CD4-positive, alpha-beta memory T cell (primary cell): Measurements from ENCODE around the gene CHD6. TPM values are rescaled to one million over a fixed set of nuclear protein-coding genes. Genes with fewer than 3 reads are reported as not detected.
A peak's percentile ranks its signal among the peaks of the same experiment; 100 is the strongest.

Experiments
- CTCF ChIA-PET: fragments of 350-600 bp; sonication (Branson Sonifier 250); formaldehyde crosslinking; loops from one replicate; lab custom pipeline; 2021; ENCODE audit warnings: inconsistent platforms; ENCODE audit not compliant: partially characterized antibody; lab: Charles Lee
- POLR2A ChIA-PET: fragments of 350-600 bp; sonication (Branson Sonifier 250); formaldehyde crosslinking; loops from one replicate; lab custom pipeline; 2021; ENCODE audit not compliant: partially characterized antibody; lab: Charles Lee
- DNase-seq, 5 donors: peaks; one replicate each; pipeline versions ENCODE4 v3.0.0 to v3.0.0-alpha.2; 2020 to 2022; ENCODE audit warnings: mixed read lengths in 1 of 5
- H3K27ac ChIP-seq: one replicate; pipeline ENCODE4 v1.7.0; 2013; ENCODE audit warnings: low read depth, low read length
- H3K27me3 ChIP-seq: 2 replicates; pipeline ENCODE4 v1.7.0; 2013; ENCODE audit warnings: mild to moderate bottlenecking, low read length, moderate library complexity; ENCODE audit not compliant: insufficient read depth
- H3K36me3 ChIP-seq: 2 replicates; pipeline ENCODE4 v1.7.0; 2013; ENCODE audit warnings: mild to moderate bottlenecking, low read length, moderate library complexity; ENCODE audit not compliant: insufficient read depth
- H3K4me1 ChIP-seq: 2 replicates; pipeline ENCODE4 v1.7.0; 2013; ENCODE audit warnings: mild to moderate bottlenecking, low read length, moderate library complexity; ENCODE audit not compliant: insufficient read depth
- H3K4me3 ChIP-seq, 2 donors: one replicate each; pipeline ENCODE4 v1.7.0; 2013; ENCODE audit warnings: low read length in 2 of 2, mild to moderate bottlenecking in 1 of 2
- H3K9me3 ChIP-seq, 2 donors: one replicate each; pipeline ENCODE4 v1.7.0; 2013; ENCODE audit warnings: low read length in 2 of 2, control low read depth in 1 of 2; ENCODE audit not compliant: control insufficient read depth in 1 of 2
- H3K27ac Mint-ChIP-seq, 7 donors: one replicate each; pipeline ENCODE4 v1.8.0; 2020 to 2021; ENCODE audit warnings: mixed read lengths in 7 of 7, mild to moderate bottlenecking in 6 of 7, inconsistent platforms in 3 of 7, moderate library complexity in 3 of 7
- H3K27me3 Mint-ChIP-seq, 2 donors: one replicate each; pipeline ENCODE4 v1.8.0; 2020 to 2021; ENCODE audit warnings: mixed read lengths in 2 of 2
- H3K36me3 Mint-ChIP-seq, 2 donors: one replicate each; pipeline ENCODE4 v1.8.0; 2020 to 2021; ENCODE audit warnings: mixed read lengths in 2 of 2, inconsistent platforms in 1 of 2, mild to moderate bottlenecking in 1 of 2
- H3K4me1 Mint-ChIP-seq, 4 donors: one replicate each; pipeline ENCODE4 v1.8.0; 2020 to 2021; ENCODE audit warnings: mixed read lengths in 4 of 4, mild to moderate bottlenecking in 1 of 4
- H3K4me3 Mint-ChIP-seq, 8 donors: one replicate each; pipeline ENCODE4 v1.8.0; 2020 to 2021; ENCODE audit warnings: mixed read lengths in 8 of 8, mild to moderate bottlenecking in 7 of 8, moderate library complexity in 6 of 8, inconsistent platforms in 3 of 8
- H3K9me3 Mint-ChIP-seq, 8 donors: one replicate each; pipeline ENCODE4 v1.8.0; 2020 to 2021; ENCODE audit warnings: mixed read lengths in 8 of 8, mild to moderate bottlenecking in 5 of 8, inconsistent platforms in 3 of 8, moderate library complexity in 1 of 8
- intact Hi-C: fragments of 100-400 bp; cut with micrococcal nuclease; formaldehyde crosslinking; loops from one replicate; pipeline ENCODE4 v1.15.1; 2023
- polyA plus RNA-seq, 2 donors: library from polyadenylated mRNA; unstranded; fragments of 300-500 nt; fragmentation: Illumina TruSeq; gene quantifications; one replicate each; pipeline ENCODE4 v1.2.3, GENCODE V29; 2021
- total RNA-seq, 2 experiments: library from RNA; stranded (reverse); gene quantifications; one replicate each; pipeline ENCODE4 v1.2.3, GENCODE V29; 2021

The CHD6 gene
- total and polyA plus RNA-seq, 4 experiments from 2014 or later: 29.2 to 96.8 (median 77.8) TPM

GRCh38 chr20:41560970-41561369 lies 57.2 kb downstream of the CHD6 start:
- Mint-ChIP-seq H3K4me3 (peak overlapping the region in 2 of 8 donors; percentile 15 to 73), H3K36me3 (peaks cover 20 to 58% of the 10 kb centered on the region in 2 donors), H3K27ac (peak overlapping the region in 2 of 7 donors; percentile 20 to 39), H3K27me3 (no peaks in the 10 kb centered on the region), H3K4me1 (peaks cover 63 to 78% (median 70%) of the 10 kb centered on the region in 4 donors), H3K9me3 (peaks cover 0 to 18% (median 8%) of the 10 kb centered on the region in 8 donors)
- CTCF ChIA-PET: no interaction called here
- no peak overlapping the region for H3K4me3 ChIP-seq
- H3K36me3 ChIP-seq: no peaks in the 10 kb centered on the region
- no peak for DNase-seq
- intact Hi-C loops: no loop called here
- no peaks in the 10 kb centered on the region for H3K9me3 ChIP-seq
- peaks cover 45% of the 10 kb centered on the region for H3K4me1 ChIP-seq
- no peaks in the 10 kb centered on the region for H3K27me3 ChIP-seq
- no peak overlapping the region for H3K27ac ChIP-seq
- POLR2A ChIA-PET: no interaction called here

GRCh38 chr20:41559658-41560057 lies 58.5 kb downstream of the CHD6 start:
- Histone ChIP-seq H3K27me3 (no peaks in the 10 kb centered on the region), H3K27ac (no peak overlapping the region), H3K4me3 (no peak overlapping the region), H3K9me3 (no peaks in the 10 kb centered on the region), H3K4me1 (peaks cover 45% of the 10 kb centered on the region), H3K36me3 (no peaks in the 10 kb centered on the region)
- H3K4me1 Mint-ChIP-seq: peaks cover 54 to 67% (median 60%) of the 10 kb centered on the region in 4 donors
- ChIA-PET CTCF (no interaction called here), POLR2A (no interaction called here)
- H3K4me3 Mint-ChIP-seq: peak overlapping the region in 3 of 8 donors; percentile 7 to 34 (median 17)
- peaks cover 0 to 18% (median 7%) of the 10 kb centered on the region in 8 donors for H3K9me3 Mint-ChIP-seq
- no peaks in the 10 kb centered on the region for H3K27me3 Mint-ChIP-seq
- DNase-seq: no peak
- peak overlapping the region in 5 of 7 donors; percentile 5 to 77 (median 40) for H3K27ac Mint-ChIP-seq
- intact Hi-C loops: no loop called here
- peaks cover 18 to 48% of the 10 kb centered on the region in 2 donors for H3K36me3 Mint-ChIP-seq

GRCh38 chr20:41553142-41553879 lies 64.9 kb downstream of the CHD6 start:
- POLR2A ChIA-PET: no interaction called here

GRCh38 chr20:41552295-41553068 lies 65.7 kb downstream of the CHD6 start:
- H3K9me3 ChIP-seq: no peaks in the 10 kb centered on the region
- CTCF ChIA-PET: interaction anchor here (0.9 kb wide), 1 partner anchor 15 kb away, joined by 3 read pairs; no protein-coding TSS in a partner anchor
- Mint-ChIP-seq H3K27me3 (no peaks in the 10 kb centered on the region), H3K36me3 (peaks cover 56 to 59% of the 10 kb centered on the region in 2 donors), H3K4me3 (no peak overlapping the region), H3K9me3 (peaks cover 2 to 17% (median 12%) of the 10 kb centered on the region in 8 donors), H3K27ac (no peak overlapping the region), H3K4me1 (peaks cover 6 to 33% (median 21%) of the 10 kb centered on the region in 4 donors)
- H3K4me3 ChIP-seq: no peak overlapping the region
- no peaks in the 10 kb centered on the region for H3K4me1 ChIP-seq
- POLR2A ChIA-PET: no interaction called here
- H3K27ac ChIP-seq: no peak overlapping the region
- intact Hi-C loops: no loop called here
- DNase-seq: no peak
- H3K36me3 ChIP-seq: no peaks in the 10 kb centered on the region
- no peaks in the 10 kb centered on the region for H3K27me3 ChIP-seq

More at GRCh38 chr20:41553142-41553879, 64.9 kb downstream of the CHD6 start:
- no peak overlapping the region for H3K27ac Mint-ChIP-seq
- Histone ChIP-seq H3K9me3 (no peaks in the 10 kb centered on the region), H3K27ac (no peak overlapping the region), H3K4me3 (no peak overlapping the region), H3K36me3 (no peaks in the 10 kb centered on the region), H3K4me1 (no peaks in the 10 kb centered on the region), H3K27me3 (no peaks in the 10 kb centered on the region)
- peaks cover 11 to 37% (median 20%) of the 10 kb centered on the region in 4 donors for H3K4me1 Mint-ChIP-seq
- H3K4me3 Mint-ChIP-seq: no peak overlapping the region
- DNase-seq: no peak
- H3K9me3 Mint-ChIP-seq: peaks cover 2 to 25% (median 12%) of the 10 kb centered on the region in 8 donors
- H3K36me3 Mint-ChIP-seq: peaks cover 54 to 62% of the 10 kb centered on the region in 2 donors
- H3K27me3 Mint-ChIP-seq: no peaks in the 10 kb centered on the region
- CTCF ChIA-PET: no interaction called here
- intact Hi-C loops: no loop called here

- H3K4me1 ChIP-seq: no peaks in the 10 kb centered on the region
- no peak for DNase-seq
- H3K27ac ChIP-seq: no peak overlapping the region
- no peak overlapping the region for H3K4me3 ChIP-seq
- no peaks in the 10 kb centered on the region for H3K27me3 ChIP-seq
- H3K4me3 Mint-ChIP-seq: no peak overlapping the region
- H3K4me1 Mint-ChIP-seq: peaks cover 6 to 30% (median 25%) of the 10 kb centered on the region in 4 donors
- H3K9me3 ChIP-seq: no peaks in the 10 kb centered on the region
- CTCF ChIA-PET: no interaction called here
- intact Hi-C loops: no loop called here
- POLR2A ChIA-PET: no interaction called here
- H3K9me3 Mint-ChIP-seq: peaks cover 0 to 14% (median 5%) of the 10 kb centered on the region in 8 donors
- H3K27ac Mint-ChIP-seq: peak overlapping the region in 1 of 7 donors; percentile 30
- peaks cover 47 to 51% of the 10 kb centered on the region in 2 donors for H3K36me3 Mint-ChIP-seq
- no peaks in the 10 kb centered on the region for H3K36me3 ChIP-seq
- no peaks in the 10 kb centered on the region for H3K27me3 Mint-ChIP-seq
Observed at GRCh38 chr20:41551011-41551705, 67.0 kb downstream of the CHD6 start.

- H3K36me3 ChIP-seq: no peaks in the 10 kb centered on the region
- no peak overlapping the region for H3K4me3 ChIP-seq
- ChIA-PET POLR2A (no interaction called here), CTCF (no interaction called here)
- H3K4me3 Mint-ChIP-seq: no peak overlapping the region
- H3K4me1 ChIP-seq: no peaks in the 10 kb centered on the region
- peaks cover 9 to 34% (median 17%) of the 10 kb centered on the region in 4 donors for H3K4me1 Mint-ChIP-seq
- H3K9me3 ChIP-seq: no peaks in the 10 kb centered on the region
- intact Hi-C loops: no loop called here
- H3K27ac Mint-ChIP-seq: no peak overlapping the region
- peaks cover 31 to 42% of the 10 kb centered on the region in 2 donors for H3K36me3 Mint-ChIP-seq
- peaks cover 0 to 9% (median 1%) of the 10 kb centered on the region in 8 donors for H3K9me3 Mint-ChIP-seq
- peak in 1 of 5 donors; percentile 31 for DNase-seq
- H3K27me3 ChIP-seq: no peaks in the 10 kb centered on the region
- no peaks in the 10 kb centered on the region for H3K27me3 Mint-ChIP-seq
- no peak overlapping the region for H3K27ac ChIP-seq
Observed at GRCh38 chr20:41547221-41547620, 71.0 kb downstream of the CHD6 start.
